HG03520 (cell line): ENCODE data around the gene STK24.

Experiments used
- ATAC-seq: cut with Tn5 transposase; IDR thresholded peaks from one replicate; pipeline ENCODE4 v1.9.1; 2021; ENCODE audit warnings: mild to moderate bottlenecking, moderate library complexity; ENCODE audit not compliant: unreplicated experiment

Gene STK24

GRCh38 chr13:98439896-98440295, 137.0 kb downstream of the STK24 start:
- ATAC-seq: no peak

- ATAC-seq: no peak
Measured at GRCh38 chr13:98439126-98439828, 137.6 kb downstream of the STK24 start.

GRCh38 chr13:98438246-98439125, 138.4 kb downstream of the STK24 start:
- ATAC-seq: no peak

- ATAC-seq: no peak
Measured at GRCh38 chr13:98436233-98436910, 140.5 kb downstream of the STK24 start.

GRCh38 chr13:98435376-98435775, 141.5 kb downstream of the STK24 start:
- ATAC-seq: no peak

GRCh38 chr13:98434060-98434459, 142.8 kb downstream of the STK24 start:
- ATAC-seq: no peak

GRCh38 chr13:98433654-98434053, 143.3 kb downstream of the STK24 start:
- ATAC-seq: no peak

GRCh38 chr13:98432638-98433037, 144.3 kb downstream of the STK24 start:
- no peak for ATAC-seq

GRCh38 chr13:98429977-98430736, 146.8 kb downstream of the STK24 start:
- no peak for ATAC-seq

GRCh38 chr13:98429531-98429930, 147.4 kb downstream of the STK24 start:
- no peak for ATAC-seq

- ATAC-seq: no peak
Measured at GRCh38 chr13:98429081-98429480, 147.8 kb downstream of the STK24 start.

- ATAC-seq: no peak
Measured at GRCh38 chr13:98428256-98428966, 148.5 kb downstream of the STK24 start.

GRCh38 chr13:98427331-98427995, 149.4 kb downstream of the STK24 start:
- no peak for ATAC-seq

GRCh38 chr13:98423417-98423816, 153.5 kb downstream of the STK24 start:
- ATAC-seq: no peak

GRCh38 chr13:98422046-98422445, 154.9 kb downstream of the STK24 start:
- ATAC-seq: no peak

- no peak for ATAC-seq
Measured at GRCh38 chr13:98420554-98421175, 156.2 kb downstream of the STK24 start.

- no peak for ATAC-seq
Measured at GRCh38 chr13:98419786-98420553, 156.9 kb downstream of the STK24 start.

GRCh38 chr13:98416408-98416807, 160.5 kb downstream of the STK24 start:
- no peak for ATAC-seq
